Measurements from ENCODE around the gene HPS6. TPM values are rescaled to one million over a fixed set of nuclear protein-coding genes. Genes with fewer than 3 reads are reported as not detected.

Gene HPS6
- total RNA-seq, 1 donor = 34.1 TPM

DNA sequence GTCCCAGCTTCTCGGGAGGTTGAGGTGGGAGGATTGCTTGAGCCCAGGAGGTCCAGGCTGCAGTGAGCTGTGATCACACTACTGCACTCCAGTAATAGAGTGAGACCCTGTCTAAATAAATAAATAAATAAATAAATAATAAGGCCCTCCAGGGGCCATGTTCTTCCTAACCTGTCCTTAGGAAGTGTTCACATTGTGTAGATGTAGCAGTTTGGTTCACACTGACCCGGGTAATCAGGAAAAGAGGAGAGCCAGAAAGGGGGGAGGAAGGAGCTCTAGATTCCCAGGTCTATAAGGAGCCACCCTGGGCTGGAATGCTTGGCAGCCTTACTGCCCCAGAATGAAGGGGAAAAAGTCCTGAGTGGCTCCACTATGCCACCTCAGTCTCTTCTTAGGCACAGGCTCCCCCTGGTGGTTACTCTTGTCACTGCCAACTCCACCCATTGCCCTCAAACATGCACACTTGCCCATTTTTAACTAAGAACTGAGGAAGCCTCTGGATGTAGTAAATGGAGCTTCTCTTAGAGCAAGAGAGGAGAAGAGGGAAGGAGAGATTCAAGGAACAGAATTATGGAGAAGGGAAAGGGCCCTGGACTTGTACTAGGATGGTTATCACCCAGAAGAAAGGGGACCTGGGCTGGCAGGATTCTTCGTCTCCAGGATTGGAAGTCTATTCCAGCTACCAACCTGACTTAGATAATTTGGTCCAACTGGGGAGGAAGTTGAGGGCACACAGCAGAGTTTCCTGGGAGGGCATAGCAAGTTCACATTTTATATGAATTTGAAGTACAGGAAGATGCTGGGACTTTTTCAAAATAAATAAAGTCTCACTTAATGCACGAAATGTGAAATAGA lies 7.8 kb downstream of the HPS6 start:
- TF ChIP-seq, protein P1, sequence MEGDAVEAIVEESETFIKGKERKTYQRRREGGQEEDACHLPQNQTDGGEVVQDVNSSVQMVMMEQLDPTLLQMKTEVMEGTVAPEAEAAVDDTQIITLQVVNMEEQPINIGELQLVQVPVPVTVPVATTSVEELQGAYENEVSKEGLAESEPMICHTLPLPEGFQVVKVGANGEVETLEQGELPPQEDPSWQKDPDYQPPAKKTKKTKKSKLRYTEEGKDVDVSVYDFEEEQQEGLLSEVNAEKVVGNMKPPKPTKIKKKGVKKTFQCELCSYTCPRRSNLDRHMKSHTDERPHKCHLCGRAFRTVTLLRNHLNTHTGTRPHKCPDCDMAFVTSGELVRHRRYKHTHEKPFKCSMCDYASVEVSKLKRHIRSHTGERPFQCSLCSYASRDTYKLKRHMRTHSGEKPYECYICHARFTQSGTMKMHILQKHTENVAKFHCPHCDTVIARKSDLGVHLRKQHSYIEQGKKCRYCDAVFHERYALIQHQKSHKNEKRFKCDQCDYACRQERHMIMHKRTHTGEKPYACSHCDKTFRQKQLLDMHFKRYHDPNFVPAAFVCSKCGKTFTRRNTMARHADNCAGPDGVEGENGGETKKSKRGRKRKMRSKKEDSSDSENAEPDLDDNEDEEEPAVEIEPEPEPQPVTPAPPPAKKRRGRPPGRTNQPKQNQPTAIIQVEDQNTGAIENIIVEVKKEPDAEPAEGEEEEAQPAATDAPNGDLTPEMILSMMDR (IDR thresholded peaks at IDR 0.05; ENCODE audit: insufficient read depth, low read depth, low read length) = peak; percentile 96
- no peak overlapping the region for H3K4me3 ChIP-seq (ENCODE audit: low read depth, low read length)
- peak; percentile 78 for DNase-seq (ENCODE audit: low read depth)

DNA sequence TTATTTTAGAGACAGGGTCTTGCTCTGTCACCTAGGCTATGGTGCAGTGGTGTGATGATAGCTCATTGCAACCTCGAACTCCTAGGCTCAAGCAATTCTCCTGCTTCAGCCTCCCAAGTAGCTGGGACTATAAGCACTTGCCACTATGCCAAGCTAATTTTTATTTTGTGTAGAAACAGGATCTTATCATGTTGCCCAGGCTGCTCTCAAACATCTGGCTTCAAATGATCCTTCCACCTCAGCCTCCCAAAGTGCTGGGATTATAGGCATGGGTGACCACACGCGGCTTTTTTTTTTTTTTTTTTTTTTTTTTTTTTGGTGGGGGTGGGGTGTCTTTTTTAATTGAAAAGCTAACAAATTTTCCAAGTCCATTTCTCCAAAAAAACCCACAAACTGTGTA lies 18.4 kb downstream of the HPS6 start:
- DNase-seq (ENCODE audit: low read depth) = no peak
- H3K4me3 ChIP-seq (ENCODE audit: low read depth, low read length) = no peak overlapping the region
- TF ChIP-seq, protein P1 (IDR thresholded peaks at IDR 0.05; ENCODE audit: insufficient read depth, low read depth, low read length) = no peak

DNA sequence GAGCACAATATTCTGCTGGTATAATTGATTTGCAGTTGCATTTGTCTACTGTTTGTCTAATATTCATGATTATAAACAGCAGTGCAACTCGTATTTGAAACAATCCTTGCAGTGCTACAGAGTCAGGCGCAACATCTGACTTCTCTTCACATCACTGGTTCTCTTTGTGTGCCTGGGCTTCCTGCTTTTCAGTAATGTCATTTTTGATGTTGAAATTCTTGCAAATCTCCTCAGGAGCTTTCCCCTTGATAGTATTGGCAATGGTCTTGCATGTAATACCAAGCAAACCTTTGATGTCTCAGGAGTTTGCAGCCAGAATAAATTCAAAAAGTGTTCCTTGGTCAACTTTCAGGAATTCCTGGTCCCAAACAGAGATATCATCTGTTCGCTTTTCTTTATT lies 20.2 kb downstream of the HPS6 start:
- TF ChIP-seq, protein P1 (IDR thresholded peaks at IDR 0.05; ENCODE audit: insufficient read depth, low read depth, low read length) = no peak
- no peak for DNase-seq (ENCODE audit: low read depth)
- H3K4me3 ChIP-seq (ENCODE audit: low read depth, low read length) = no peak overlapping the region

DNA sequence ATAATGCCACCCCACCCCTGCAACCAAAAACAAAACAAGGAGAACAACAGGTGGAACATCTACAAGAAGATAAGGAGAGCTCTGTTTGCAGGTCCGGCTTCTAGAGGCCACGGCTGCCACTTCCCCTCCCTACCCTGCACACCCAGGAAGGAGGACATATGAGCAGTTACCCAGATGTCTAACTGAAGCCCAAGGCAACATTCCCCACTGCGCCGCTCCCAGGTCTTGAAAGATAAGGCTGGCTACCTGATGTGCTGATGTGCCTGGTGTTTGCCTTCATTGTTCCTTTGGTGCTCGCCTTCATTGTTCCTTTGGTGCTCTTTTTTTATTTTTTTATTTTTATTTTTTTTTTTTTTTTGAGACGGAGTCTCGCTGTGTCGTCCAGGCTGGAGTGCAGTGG lies 21.0 kb downstream of the HPS6 start:
- DNase-seq (ENCODE audit: low read depth) = no peak
- TF ChIP-seq, protein P1 (IDR thresholded peaks at IDR 0.05; ENCODE audit: insufficient read depth, low read depth, low read length) = no peak
- no peak overlapping the region for H3K4me3 ChIP-seq (ENCODE audit: low read depth, low read length)

DNA sequence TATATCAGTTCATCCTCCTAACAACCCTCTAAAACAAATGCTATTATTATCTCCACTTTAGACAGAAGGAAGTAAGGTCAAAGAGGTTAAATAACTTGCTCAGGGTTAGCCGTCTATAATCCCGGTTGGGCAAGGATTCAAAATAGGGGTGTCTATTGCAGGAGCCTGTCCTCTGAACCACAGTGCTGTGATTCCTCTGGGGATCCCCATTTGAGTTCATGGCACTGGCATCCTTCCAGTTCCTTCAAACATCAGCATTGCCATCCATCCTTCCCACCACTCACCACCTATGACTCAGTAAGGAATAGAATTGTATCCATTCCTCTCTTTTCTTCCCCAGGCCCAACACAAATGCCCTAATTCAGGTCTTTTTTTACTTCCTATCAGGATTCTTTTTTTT lies 25.6 kb downstream of the HPS6 start:
- no peak overlapping the region for H3K4me3 ChIP-seq (ENCODE audit: low read depth, low read length)
- DNase-seq (ENCODE audit: low read depth) = no peak
- TF ChIP-seq, protein P1 (IDR thresholded peaks at IDR 0.05; ENCODE audit: insufficient read depth, low read depth, low read length) = no peak

DNA sequence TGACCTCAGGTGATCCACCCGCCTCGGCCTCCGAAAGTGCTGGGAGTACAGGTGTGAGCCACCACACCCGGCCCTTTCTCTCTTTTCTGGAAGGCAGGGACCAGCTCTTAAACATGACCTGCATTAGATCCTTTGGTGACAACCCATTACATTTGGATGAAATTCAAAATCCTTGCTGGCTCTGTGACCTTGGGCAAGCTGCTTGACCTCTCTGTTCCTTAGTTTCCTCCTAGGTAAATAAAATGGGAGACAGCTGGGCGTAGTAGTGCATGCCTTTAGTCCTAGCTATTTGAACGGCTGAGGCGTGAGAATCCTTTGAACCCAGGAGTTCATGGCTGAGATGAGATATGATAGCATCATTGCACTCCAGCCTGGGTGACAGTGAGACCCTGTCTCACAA lies 31.3 kb downstream of the HPS6 start:
- TF ChIP-seq, protein P1 (IDR thresholded peaks at IDR 0.05; ENCODE audit: insufficient read depth, low read depth, low read length) = no peak
- no peak overlapping the region for H3K4me3 ChIP-seq (ENCODE audit: low read depth, low read length)
- DNase-seq (ENCODE audit: low read depth) = no peak

Data from fibroblast of villous mesenchyme (primary cell).